LNCAP (cell line): ENCODE data around the gene ATP5F1D.

Source experiments
- CTCF ChIP-seq: fragments of 450-650 bp; IDR thresholded peaks from 2 replicates; pipeline ENCODE4 v1.5.1; 2017; ENCODE audit warnings: mild to moderate bottlenecking

ATP5F1D gene

GRCh38 chr19:1269065-1269477, 27.5 kb downstream of the ATP5F1D start, which contains the start of gene CIRBP:
TSS of gene CIRBP (plus strand) at chr19:1269332. CDS start at chr19:1270934, 1,602 bp downstream.
- no peak for TF ChIP-seq CTCF

- 0 out of 2 replicates have a peak, but pooled peaks have one; percentile 7 for TF ChIP-seq CTCF
These were observed 28.1 kb downstream of the ATP5F1D start for GRCh38 chr19:1269478-1270212.

- TF ChIP-seq CTCF = no peak
These were observed 28.8 kb downstream of the ATP5F1D start for GRCh38 chr19:1270213-1270853.

GRCh38 chr19:1270854-1271527, 29.4 kb downstream of the ATP5F1D start:
- TF ChIP-seq CTCF = no peak

GRCh38 chr19:1271528-1272422, 30.2 kb downstream of the ATP5F1D start:
- no peak for TF ChIP-seq CTCF

- TF ChIP-seq CTCF = no peak
These were observed 31.1 kb downstream of the ATP5F1D start for GRCh38 chr19:1272423-1273262.
